ENCODE measurements around the gene EIF5AL1. TPM values are rescaled to one million over a fixed set of nuclear protein-coding genes. Genes with fewer than 3 reads are reported as not detected.

The EIF5AL1 gene
- total and polyA plus RNA-seq, 9 of the 15 experiments (the other 6 are each of a cell fraction or from before 2014, with no cell fraction given), result 0.03 to 3.4 (median 0.53) TPM; not detected in 1

GRCh38 chr10:79562135-79562756 lies 49.9 kb downstream of the EIF5AL1 start (continued):
- no peak for TF ChIP-seq SETDB1 (IDR thresholded peaks at IDR 0.05; ENCODE audit: low read length)
- TF ChIP-seq TRIM28 (IDR thresholded peaks at IDR 0.05), result no peak
- no peak for TF ChIP-seq EHMT2 (IDR thresholded peaks at IDR 0.05)
- peak; percentile 46; the same call in 1 of the 2 replicates for TF ChIP-seq KLF16 (IDR thresholded peaks at IDR 0.05)
- no peak for TF ChIP-seq KLF13 (tag; IDR thresholded peaks at IDR 0.05; ENCODE audit: borderline replicate concordance, low read depth)
- no peak for TF ChIP-seq ETV6 (IDR thresholded peaks at IDR 0.05; ENCODE audit: borderline replicate concordance in 1 of 2, low read depth in 2 of 2, low read length in 1 of 2)
- TF ChIP-seq ETV6 (CRISPR knock-in tag; IDR thresholded peaks at IDR 0.05; ENCODE audit: borderline replicate concordance), result no peak
- TF ChIP-seq AFF1 (IDR thresholded peaks at IDR 0.05; ENCODE audit: low read depth in 1 of 2, partially characterized antibody in 2 of 2), result no peak
- TF ChIP-seq MAFK (IDR thresholded peaks at IDR 0.05; ENCODE audit: low read length), result no peak
- TF ChIP-seq RREB1 (CRISPR knock-in tag; IDR thresholded peaks at IDR 0.05), result no peak
- no peak for TF ChIP-seq ZBTB43 (CRISPR knock-in tag; IDR thresholded peaks at IDR 0.05)
- no peak for TF ChIP-seq TOE1 (IDR thresholded peaks at IDR 0.05; ENCODE audit: borderline replicate concordance)
- no peak for TF ChIP-seq TOE1 (CRISPR knock-in tag; IDR thresholded peaks at IDR 0.05; ENCODE audit: borderline replicate concordance, low read depth)
- TF ChIP-seq L3MBTL2 (IDR thresholded peaks at IDR 0.05), result peak; percentile 38; the same call in 1 of the 2 replicates
- TF ChIP-seq DEAF1 (CRISPR knock-in tag; IDR thresholded peaks at IDR 0.05), result peak; percentile 84
